MM.1S (cell line): Measurements from ENCODE around the gene ZFYVE28.

Source experiments
- DNase-seq: peaks from one replicate; pipeline ENCODE4 v3.0.0-alpha.2; 2015
- H2AFZ ChIP-seq: fragments of 300-600 bp; sonication (generic); 2 replicates; pipeline ENCODE4 v1.6.0; 2016; ENCODE audit warnings: antibody characterized with exemption, low read length
- H3F3A ChIP-seq: fragments of 300-600 bp; sonication (generic); 2 replicates; pipeline ENCODE4 v1.6.1; 2016; ENCODE audit warnings: mild to moderate bottlenecking, antibody characterized with exemption, low read length, moderate library complexity, mixed read lengths; ENCODE audit not compliant: insufficient read depth
- H3K27ac ChIP-seq: fragments of 300-600 bp; sonication (generic); 2 replicates; pipeline ENCODE4 v1.5.1; 2016; ENCODE audit warnings: mild to moderate bottlenecking, low read length
- H3K27me3 ChIP-seq: fragments of 300-600 bp; sonication (generic); replicated peaks from 2 replicates; pipeline ENCODE4 v1.6.0; 2016; ENCODE audit warnings: low read length; ENCODE audit not compliant: insufficient read depth
- H3K36me3 ChIP-seq: fragments of 300-600 bp; sonication (generic); replicated peaks from 2 replicates; pipeline ENCODE4 v1.6.1; 2016; ENCODE audit warnings: mild to moderate bottlenecking, low read length, mixed read lengths; ENCODE audit not compliant: insufficient read depth
- H3K4me1 ChIP-seq: fragments of 300-600 bp; sonication (generic); 2 replicates; pipeline ENCODE4 v1.6.1; 2016; ENCODE audit warnings: low read length, mixed read lengths
- H3K4me2 ChIP-seq: fragments of 300-600 bp; sonication (generic); 2 replicates; pipeline ENCODE4 v1.6.0; 2016; ENCODE audit warnings: low read depth, low read length
- H3K4me3 ChIP-seq: fragments of 300-600 bp; sonication (generic); 2 replicates; pipeline ENCODE4 v1.5.1; 2016; ENCODE audit warnings: low read length, mixed read lengths
- H3K79me2 ChIP-seq: fragments of 300-600 bp; sonication (generic); 2 replicates; pipeline ENCODE4 v1.6.1; 2016; ENCODE audit warnings: mixed run types, low read length, mixed read lengths
- H3K9ac ChIP-seq: fragments of 300-600 bp; sonication (generic); 2 replicates; pipeline ENCODE4 v1.6.1; 2016; ENCODE audit warnings: low read length, mixed read lengths
- H3K9me2 ChIP-seq: fragments of 300-600 bp; sonication (generic); replicated peaks from 2 replicates; pipeline ENCODE4 v1.6.1; 2016; ENCODE audit warnings: mild to moderate bottlenecking, low read length, mixed read lengths; ENCODE audit not compliant: insufficient read depth
- H3K9me3 ChIP-seq: fragments of 300-600 bp; sonication (generic); replicated peaks from 2 replicates; pipeline ENCODE4 v1.6.1; 2016; ENCODE audit warnings: mild to moderate bottlenecking, low read length, mixed read lengths; ENCODE audit not compliant: insufficient read depth
- H4K20me1 ChIP-seq: fragments of 300-600 bp; sonication (generic); 2 replicates; pipeline ENCODE4 v1.6.1; 2016; ENCODE audit warnings: mild to moderate bottlenecking, low read length, moderate library complexity, mixed read lengths; ENCODE audit not compliant: insufficient read depth
- EZH2 ChIP-seq: fragments of 300-600 bp; sonication (generic); optimal IDR thresholded peaks from 2 replicates; pipeline ENCODE3; 2017; ENCODE audit warnings: low read depth, mild to moderate bottlenecking, antibody characterized with exemption, low read length, mixed read lengths
- EZH2phosphoT487 ChIP-seq: fragments of 300-600 bp; sonication (generic); IDR thresholded peaks from 2 replicates; pipeline ENCODE4 v1.6.1; 2018; ENCODE audit warnings: antibody characterized with exemption, low read length
- TF ChIP-seq, protein P1 (sequence below): fragments of 300-600 bp; sonication (generic); IDR thresholded peaks from 2 replicates; pipeline ENCODE4 v1.5.1; 2016; ENCODE audit warnings: antibody characterized with exemption, low read length, mixed read lengths

The ZFYVE28 gene

GRCh38 chr4:2261110-2261852 lies 157.2 kb downstream of the ZFYVE28 start:
- H3K36me3 ChIP-seq: no peaks in the 10 kb centered on the region
- peak overlapping the region; percentile 29; the same call in 1 of the 2 replicates for H3K27ac ChIP-seq
- peak overlapping the region; percentile 70 for H2AFZ ChIP-seq

GRCh38 chr4:2260344-2261109 lies 157.9 kb downstream of the ZFYVE28 start:
- no peaks in the 10 kb centered on the region for H3K27me3 ChIP-seq
- DNase-seq: no peak
- peaks cover 25% of the 10 kb centered on the region for H3K4me1 ChIP-seq
- H3K4me2 ChIP-seq: peak overlapping the region; percentile 92
- TF ChIP-seq, protein P1, sequence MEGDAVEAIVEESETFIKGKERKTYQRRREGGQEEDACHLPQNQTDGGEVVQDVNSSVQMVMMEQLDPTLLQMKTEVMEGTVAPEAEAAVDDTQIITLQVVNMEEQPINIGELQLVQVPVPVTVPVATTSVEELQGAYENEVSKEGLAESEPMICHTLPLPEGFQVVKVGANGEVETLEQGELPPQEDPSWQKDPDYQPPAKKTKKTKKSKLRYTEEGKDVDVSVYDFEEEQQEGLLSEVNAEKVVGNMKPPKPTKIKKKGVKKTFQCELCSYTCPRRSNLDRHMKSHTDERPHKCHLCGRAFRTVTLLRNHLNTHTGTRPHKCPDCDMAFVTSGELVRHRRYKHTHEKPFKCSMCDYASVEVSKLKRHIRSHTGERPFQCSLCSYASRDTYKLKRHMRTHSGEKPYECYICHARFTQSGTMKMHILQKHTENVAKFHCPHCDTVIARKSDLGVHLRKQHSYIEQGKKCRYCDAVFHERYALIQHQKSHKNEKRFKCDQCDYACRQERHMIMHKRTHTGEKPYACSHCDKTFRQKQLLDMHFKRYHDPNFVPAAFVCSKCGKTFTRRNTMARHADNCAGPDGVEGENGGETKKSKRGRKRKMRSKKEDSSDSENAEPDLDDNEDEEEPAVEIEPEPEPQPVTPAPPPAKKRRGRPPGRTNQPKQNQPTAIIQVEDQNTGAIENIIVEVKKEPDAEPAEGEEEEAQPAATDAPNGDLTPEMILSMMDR: no peak
- H3K36me3 ChIP-seq: no peaks in the 10 kb centered on the region
- H3K4me3 ChIP-seq: peak overlapping the region; percentile 86
- H3K27ac ChIP-seq: no peak overlapping the region
- peaks cover 17% of the 10 kb centered on the region for H3F3A ChIP-seq
- peak overlapping the region; percentile 70 for H2AFZ ChIP-seq
- no peaks in the 10 kb centered on the region for H3K9me2 ChIP-seq
- H3K9me3 ChIP-seq: no peaks in the 10 kb centered on the region
- no peaks in the 10 kb centered on the region for H4K20me1 ChIP-seq
- peaks cover 23% of the 10 kb centered on the region for H3K79me2 ChIP-seq
- H3K9ac ChIP-seq: peak overlapping the region; percentile 79

More at GRCh38 chr4:2261110-2261852, 157.2 kb downstream of the ZFYVE28 start:
- peaks cover 23% of the 10 kb centered on the region for H3K79me2 ChIP-seq
- H3K27me3 ChIP-seq: no peaks in the 10 kb centered on the region
- peak; percentile 61 for DNase-seq
- peak overlapping the region; percentile 79 for H3K9ac ChIP-seq
- peaks cover 17% of the 10 kb centered on the region for H3F3A ChIP-seq
- no peaks in the 10 kb centered on the region for H3K9me2 ChIP-seq
- H3K4me1 ChIP-seq: peaks cover 25% of the 10 kb centered on the region
- H4K20me1 ChIP-seq: no peaks in the 10 kb centered on the region
- no peak for TF ChIP-seq EZH2
- no peak for TF ChIP-seq EZH2phosphoT487
- TF ChIP-seq, protein P1: no peak
- H3K9me3 ChIP-seq: no peaks in the 10 kb centered on the region
- H3K4me3 ChIP-seq: peak overlapping the region; percentile 86
- peak overlapping the region; percentile 92 for H3K4me2 ChIP-seq

DNA sequence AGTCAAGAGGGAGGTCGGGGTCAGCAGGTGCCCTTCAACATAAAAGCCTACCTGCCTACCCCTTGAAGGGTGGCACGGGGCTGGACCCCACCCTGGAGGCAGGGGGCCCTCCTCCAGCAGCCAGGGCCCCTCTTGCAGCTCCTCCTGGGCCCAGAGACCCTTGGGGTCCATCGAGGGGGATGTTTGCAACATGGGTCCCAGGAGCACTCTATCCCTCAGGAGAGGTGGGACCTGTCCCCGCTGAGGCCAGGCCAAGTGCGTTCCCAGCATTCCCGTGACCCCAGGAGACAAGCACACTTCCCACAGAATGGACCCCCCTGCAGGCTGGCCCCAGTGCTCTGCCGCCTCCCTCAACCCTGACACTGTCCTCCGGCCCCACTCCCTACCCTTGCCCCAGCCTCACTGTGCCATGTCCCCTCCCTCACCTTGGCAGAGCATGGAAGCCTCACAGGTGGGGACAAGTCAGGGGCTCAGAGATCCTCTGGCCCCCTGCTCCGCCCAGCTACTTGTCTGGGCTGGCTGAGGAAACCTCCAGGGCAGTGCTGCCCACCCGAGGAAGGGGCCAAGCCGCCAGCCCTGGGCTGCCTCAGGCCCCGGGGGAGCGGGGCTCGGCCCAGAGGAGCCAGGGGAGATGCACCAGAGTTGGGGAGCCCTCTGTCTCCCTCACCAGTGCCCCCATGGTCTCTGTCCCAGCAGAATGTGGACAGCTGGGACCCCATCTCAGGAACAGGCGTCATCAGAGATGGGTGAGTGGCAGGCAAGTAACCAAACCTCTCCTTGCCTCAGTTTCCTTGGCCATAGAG lies 158.7 kb downstream of the ZFYVE28 start:
- Histone ChIP-seq H3K9me2 (no peaks in the 10 kb centered on the region), H3K27ac (no peak overlapping the region), H3K27me3 (no peaks in the 10 kb centered on the region), H3K4me2 (peak overlapping the region; percentile 92; the same call in 1 of the 2 replicates), H3F3A (peaks cover 17% of the 10 kb centered on the region), H3K36me3 (no peaks in the 10 kb centered on the region), H3K4me1 (peaks cover 24% of the 10 kb centered on the region), H3K79me2 (peaks cover 23% of the 10 kb centered on the region), H3K9ac (no peak overlapping the region), H3K4me3 (no peak overlapping the region), H4K20me1 (no peaks in the 10 kb centered on the region), H2AFZ (no peak overlapping the region), H3K9me3 (no peaks in the 10 kb centered on the region)
- no peak for DNase-seq
- TF ChIP-seq, protein P1: no peak
- TF ChIP-seq EZH2phosphoT487 (no peak), EZH2 (no peak)
